ENCODE data around the gene ANAPC5. TPM values are rescaled to one million over a fixed set of nuclear protein-coding genes. Genes with fewer than 3 reads are reported as not detected.
A peak's percentile ranks its signal among the peaks of the same experiment; 100 is the strongest.

The ANAPC5 gene
- 108 TPM for polyA plus RNA-seq (2013, experiment 1 of 2)
- 107 TPM for polyA plus RNA-seq (2013, experiment 2 of 2)

GRCh38 chr12:121351820-121352681, at the start of gene ANAPC5:
Gene ANAPC5, minus strand, starts transcription at chr12:121352411. Its CDS starts 71 bp downstream, at chr12:121352340.
- whole genome bisulfite sequencing, 2 donors (ENCODE audit: extremely low coverage in 2 of 2, insufficient read length in 2 of 2, insufficient replicate concordance in 1 of 2) = no CpG with 5 or more reads among the region's 49 CpGs
- Histone ChIP-seq H3K4ac (ENCODE audit: low read length) (peak within 1 kb of the TSS; percentile 98), H3K36me3 (replicated peaks in 1 of 2; ENCODE audit: control insufficient read depth in 2 of 2, insufficient read depth in 2 of 2, low read length in 2 of 2) (peaks cover 1 to 16% of the 10 kb centered on the region in 2 donors), H3K18ac (ENCODE audit: low read length) (peak within 1 kb of the TSS; percentile 96), H3K27me3 (ENCODE audit: control insufficient read depth in 3 of 3, insufficient read depth in 3 of 3, low read depth in 1 of 3, low read length in 3 of 3) (no peaks in the 10 kb centered on the region), H4K8ac (ENCODE audit: low read depth, low read length) (peak within 1 kb of the TSS; percentile 96), H2AFZ (ENCODE audit: low read length) (peak within 1 kb of the TSS; percentile 89), H3K9ac (ENCODE audit: low read depth, low read length, poor library complexity) (peak within 1 kb of the TSS; percentile 100), H2AK5ac (ENCODE audit: low read depth, low read length) (peak within 1 kb of the TSS; percentile 21), H3K9me3 (replicated peaks in 1 of 2; ENCODE audit: control insufficient read depth in 2 of 2, insufficient read depth in 1 of 2, low read depth in 1 of 2, low read length in 2 of 2) (peaks cover 0 to 1% of the 10 kb centered on the region in 2 donors), H3K27ac (replicated peaks; ENCODE audit: low read length) (peak within 1 kb of the TSS; percentile 85), H2BK120ac (ENCODE audit: low read depth, low read length) (no peak within 1 kb of the TSS), H2BK5ac (ENCODE audit: low read length) (peak within 1 kb of the TSS; percentile 39), H3K4me3 (ENCODE audit: low read length in 2 of 2) (peak within 1 kb of the TSS; percentile 79 to 94), H4K91ac (ENCODE audit: low read depth, low read length, poor library complexity) (no peak within 1 kb of the TSS), H3K4me2 (ENCODE audit: insufficient read depth, low read length, poor library complexity, severe bottlenecking) (peak within 1 kb of the TSS; percentile 89), H3K23ac (ENCODE audit: low read depth, low read length, poor library complexity) (peak within 1 kb of the TSS; percentile 98), H3K79me1 (ENCODE audit: low read depth, low read length) (no peaks in the 10 kb centered on the region), H2BK12ac (ENCODE audit: low read length) (no peak within 1 kb of the TSS), H3K4me1 (ENCODE audit: control insufficient read depth in 2 of 2, insufficient read depth in 1 of 2, low read depth in 1 of 2, low read length in 2 of 2) (no peaks in the 10 kb centered on the region), H3K14ac (ENCODE audit: low read length) (no peak within 1 kb of the TSS), H2BK15ac (ENCODE audit: low read length) (no peak within 1 kb of the TSS)
- peak; percentile 94 for DNase-seq (ENCODE audit: low spot score)

GRCh38 chr12:121400332-121401139, 48.3 kb upstream of the ANAPC5 start:
- no peak overlapping the region for H3K4ac ChIP-seq (ENCODE audit: low read length)
- peak overlapping the region; percentile 94 for H3K9ac ChIP-seq (ENCODE audit: low read depth, low read length, poor library complexity)
- H2BK120ac ChIP-seq (ENCODE audit: low read depth, low read length) = peak overlapping the region; percentile 72
- H3K79me1 ChIP-seq (ENCODE audit: low read depth, low read length) = no peaks in the 10 kb centered on the region
- peaks cover 0 to 30% of the 10 kb centered on the region in 2 donors for H3K36me3 ChIP-seq (replicated peaks in 1 of 2; ENCODE audit: control insufficient read depth in 2 of 2, insufficient read depth in 2 of 2, low read length in 2 of 2)
- H2BK15ac ChIP-seq (ENCODE audit: low read length) = no peak overlapping the region
- H2AK5ac ChIP-seq (ENCODE audit: low read depth, low read length) = peak overlapping the region; percentile 46
- H3K23ac ChIP-seq (ENCODE audit: low read depth, low read length, poor library complexity) = peak overlapping the region; percentile 97
- no peak overlapping the region for H2BK12ac ChIP-seq (ENCODE audit: low read length)
- peaks cover 0 to 8% of the 10 kb centered on the region in 2 donors for H3K4me1 ChIP-seq (ENCODE audit: control insufficient read depth in 2 of 2, insufficient read depth in 1 of 2, low read depth in 1 of 2, low read length in 2 of 2)
- H2BK5ac ChIP-seq (ENCODE audit: low read length) = peak overlapping the region; percentile 90
- H4K8ac ChIP-seq (ENCODE audit: low read depth, low read length) = no peak overlapping the region
- peak overlapping the region; percentile 91 for H3K4me2 ChIP-seq (ENCODE audit: insufficient read depth, low read length, poor library complexity, severe bottlenecking)
- H3K27ac ChIP-seq (replicated peaks; ENCODE audit: low read length) = peak overlapping the region; percentile 79
- H3K14ac ChIP-seq (ENCODE audit: low read length) = peak overlapping the region; percentile 97
- H4K91ac ChIP-seq (ENCODE audit: low read depth, low read length, poor library complexity) = no peak overlapping the region
- H3K27me3 ChIP-seq (ENCODE audit: control insufficient read depth in 3 of 3, insufficient read depth in 3 of 3, low read depth in 1 of 3, low read length in 3 of 3) = no peaks in the 10 kb centered on the region
- H3K9me3 ChIP-seq (replicated peaks in 1 of 2; ENCODE audit: control insufficient read depth in 2 of 2, insufficient read depth in 1 of 2, low read depth in 1 of 2, low read length in 2 of 2) = no peaks in the 10 kb centered on the region
- H3K4me3 ChIP-seq (ENCODE audit: low read length in 2 of 2) = peak overlapping the region; percentile 91 to 96
- H3K18ac ChIP-seq (ENCODE audit: low read length) = peak overlapping the region; percentile 98
- H2AFZ ChIP-seq (ENCODE audit: low read length) = peak overlapping the region; percentile 88
- WGBS, 2 donors (ENCODE audit: extremely low coverage in 2 of 2, insufficient read length in 2 of 2, insufficient replicate concordance in 1 of 2) = no CpG with 5 or more reads among the region's 48 CpGs
- DNase-seq (ENCODE audit: low spot score) = peak; percentile 27

- Histone ChIP-seq H3K9ac (ENCODE audit: low read depth, low read length, poor library complexity) (peak within 1 kb of the TSS; percentile 94), H3K4me2 (ENCODE audit: insufficient read depth, low read length, poor library complexity, severe bottlenecking) (peak within 1 kb of the TSS; percentile 91), H3K9me3 (replicated peaks in 1 of 2; ENCODE audit: control insufficient read depth in 2 of 2, insufficient read depth in 1 of 2, low read depth in 1 of 2, low read length in 2 of 2) (no peaks in the 10 kb centered on the region), H3K27me3 (ENCODE audit: control insufficient read depth in 3 of 3, insufficient read depth in 3 of 3, low read depth in 1 of 3, low read length in 3 of 3) (no peaks in the 10 kb centered on the region), H3K4me1 (ENCODE audit: control insufficient read depth in 2 of 2, insufficient read depth in 1 of 2, low read depth in 1 of 2, low read length in 2 of 2) (peaks cover 0 to 8% of the 10 kb centered on the region in 2 donors), H4K8ac (ENCODE audit: low read depth, low read length) (no peak within 1 kb of the TSS), H3K18ac (ENCODE audit: low read length) (peak within 1 kb of the TSS; percentile 98), H3K14ac (ENCODE audit: low read length) (peak within 1 kb of the TSS; percentile 97), H2AK5ac (ENCODE audit: low read depth, low read length) (peak within 1 kb of the TSS; percentile 46), H2BK15ac (ENCODE audit: low read length) (no peak within 1 kb of the TSS), H3K36me3 (replicated peaks in 1 of 2; ENCODE audit: control insufficient read depth in 2 of 2, insufficient read depth in 2 of 2, low read length in 2 of 2) (peaks cover 0 to 21% of the 10 kb centered on the region in 2 donors), H3K4ac (ENCODE audit: low read length) (no peak within 1 kb of the TSS), H2BK120ac (ENCODE audit: low read depth, low read length) (peak within 1 kb of the TSS; percentile 72), H3K23ac (ENCODE audit: low read depth, low read length, poor library complexity) (peak within 1 kb of the TSS; percentile 97), H2AFZ (ENCODE audit: low read length) (peak within 1 kb of the TSS; percentile 88), H3K4me3 (ENCODE audit: low read length in 2 of 2) (peak within 1 kb of the TSS; percentile 91 to 96), H3K27ac (replicated peaks; ENCODE audit: low read length) (peak within 1 kb of the TSS; percentile 89), H2BK5ac (ENCODE audit: low read length) (peak within 1 kb of the TSS; percentile 90), H4K91ac (ENCODE audit: low read depth, low read length, poor library complexity) (no peak within 1 kb of the TSS), H2BK12ac (ENCODE audit: low read length) (no peak within 1 kb of the TSS), H3K79me1 (ENCODE audit: low read depth, low read length) (no peaks in the 10 kb centered on the region)
- DNase-seq (ENCODE audit: low spot score) = peak; percentile 98
- no CpG with 5 or more reads among the region's 77 CpGs for WGBS, 2 donors (ENCODE audit: extremely low coverage in 2 of 2, insufficient read length in 2 of 2, insufficient replicate concordance in 1 of 2)
Observed at GRCh38 chr12:121399391-121400331, 47.5 kb upstream of the ANAPC5 start, which contains the start of gene RNF34. Gene RNF34, plus strand, starts transcription at chr12:121400118. Its CDS starts 95 bp downstream, at chr12:121400213.
